Stomach (tissue), 9 donors: ENCODE results near the gene IMPACT. TPM values are rescaled to one million over a fixed set of nuclear protein-coding genes. Genes with fewer than 3 reads are reported as not detected.

Experiments
- DNase-seq, 2 donors: peaks; one replicate each; pipeline versions ENCODE4 v3.0.0 to v3.0.0-alpha.2; 2013 to 2019
- H3K27ac ChIP-seq, 5 donors: fragments of 200-600 bp in 4 of 5; sonication (generic) in 4 of 5; one replicate each; pipeline ENCODE4 v1.5.1; 2013 to 2019; ENCODE audit warnings: mild to moderate bottlenecking in 1 of 5, moderate library complexity in 1 of 5
- H3K27me3 ChIP-seq, 3 donors: fragments of 200-600 bp; sonication (generic); one replicate each; pipeline ENCODE4 v1.5.1; 2017 to 2019; ENCODE audit warnings: mixed run types in 1 of 3
- H3K36me3 ChIP-seq, 4 donors: fragments of 200-600 bp; sonication (generic); 1 replicate in 3 of 4; 2 replicates in 1 of 4; pipeline ENCODE4 v1.5.1; 2016 to 2019
- H3K4me1 ChIP-seq, 4 donors: fragments of 200-600 bp; sonication (generic); one replicate each; pipeline ENCODE4 v1.5.1; 2016 to 2019
- H3K4me3 ChIP-seq, 4 donors: fragments of 200-600 bp; sonication (generic) in 3 of 4; one replicate each; pipeline ENCODE4 v1.5.1; 2016 to 2019; ENCODE audit warnings: mild to moderate bottlenecking in 1 of 4
- H3K9me3 ChIP-seq, 4 donors: fragments of 200-600 bp; sonication (generic); one replicate each; pipeline ENCODE4 v1.5.1; 2016 to 2019
- EP300 ChIP-seq: sonication (generic); formaldehyde crosslinking; IDR thresholded peaks from one replicate; pipeline ENCODE4 v1.6.1; 2017; ENCODE audit warnings: antibody characterized with exemption
- POLR2A ChIP-seq, 4 donors: fragments of 450-650 bp; IDR thresholded peaks; one replicate each; pipeline ENCODE4 v1.6.1; 2016; ENCODE audit warnings: antibody characterized with exemption in 4 of 4, control low read depth in 2 of 4, mild to moderate bottlenecking in 1 of 4, moderate library complexity in 1 of 4
- POLR2AphosphoS5 ChIP-seq, 3 donors: sonication (generic); formaldehyde crosslinking; IDR thresholded peaks; one replicate each; pipeline ENCODE4 v1.6.1; 2016; ENCODE audit warnings: antibody characterized with exemption in 3 of 3
- WGBS, 5 donors: extraction: QIAGEN DNeasy Blood & Tissue Kit in 3 of 5; methylation state at CpG; one replicate each; pipeline versions ENCODE4 v1.1.5 to v1.1.7; 2013 to 2018; 5-methylcytosine and 5-hydroxymethylcytosine counted together
- intact Hi-C: fragments of 100-400 bp; cut with DNase I; formaldehyde crosslinking; loops from one replicate; pipeline ENCODE4 v1.15.1; 2023; ENCODE audit warnings: low total_unique reads
- polyA plus RNA-seq, 3 donors: library from polyadenylated mRNA; stranded (reverse); fragments of 200-250 nt; gene quantifications; one replicate each; pipeline ENCODE4 v1.2.3, GENCODE V29; 2013
- total RNA-seq, 5 donors: library from RNA; depleted of rRNA; stranded (reverse); fragments of >200 nt; gene quantifications; one replicate each; pipeline versions ENCODE4 v1.1.0 to v1.2.3, GENCODE V29; 2014 to 2016
- TF ChIP-seq, protein P1 (sequence below), 7 experiments: fragments of 450-650 bp in 4 of 7; fragments of 200-600 bp in 3 of 7; sonication (generic) in 3 of 7; IDR thresholded peaks; one replicate each; pipeline ENCODE4 v1.5.1; 2016 to 2019; ENCODE audit warnings: antibody characterized with exemption in 7 of 7, control low read depth in 2 of 7, mild to moderate bottlenecking in 1 of 7
- donor health status: healthy with polysubstance abuse.
- donor health status: Bipolar disorder and iron deficiency.
- donor health status: healthy.

The IMPACT gene
- total and polyA plus RNA-seq, 8 donors: 4.6 to 33.0 (median 13.0) TPM

DNA sequence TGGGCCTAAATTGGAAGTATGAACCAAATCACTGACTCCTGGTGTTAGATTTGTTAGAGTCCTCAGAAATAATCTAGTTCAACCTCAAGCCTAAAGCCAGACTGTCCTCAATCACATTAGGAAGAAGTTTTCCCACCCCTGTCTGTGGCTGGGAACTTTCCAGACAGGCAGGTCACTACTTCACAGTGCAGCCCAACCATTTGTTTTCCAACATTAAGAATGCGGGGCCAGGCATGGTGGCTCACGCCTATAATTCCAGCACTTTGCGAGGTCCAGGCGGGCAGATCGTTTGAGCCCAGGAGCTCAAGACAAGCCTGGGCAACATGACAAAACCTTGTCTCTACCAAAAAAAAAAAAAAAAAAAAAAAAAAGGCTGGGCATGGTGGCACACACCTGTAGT, 23.4 kb upstream of the IMPACT start:
- DNase-seq: no peak
- intact Hi-C loops: no loop called here
- Histone ChIP-seq H3K27ac (no peak overlapping the region), H3K9me3 (no peaks in the 10 kb centered on the region), H3K4me1 (peaks cover 4 to 9% (median 6%) of the 10 kb centered on the region in 4 donors), H3K27me3 (peaks cover 0 to 19% (median 0%) of the 10 kb centered on the region in 3 donors), H3K36me3 (no peaks in the 10 kb centered on the region), H3K4me3 (no peak overlapping the region)
- 78 to 94% (median 91%) methylated on average over 5 of the region's 5 CpGs for WGBS, 5 donors
- TF ChIP-seq POLR2AphosphoS5 (IDR thresholded peaks at IDR 0.05) (no peak), EP300 (no peak), POLR2A (IDR thresholded peaks at IDR 0.05) (no peak)
- TF ChIP-seq, protein P1, sequence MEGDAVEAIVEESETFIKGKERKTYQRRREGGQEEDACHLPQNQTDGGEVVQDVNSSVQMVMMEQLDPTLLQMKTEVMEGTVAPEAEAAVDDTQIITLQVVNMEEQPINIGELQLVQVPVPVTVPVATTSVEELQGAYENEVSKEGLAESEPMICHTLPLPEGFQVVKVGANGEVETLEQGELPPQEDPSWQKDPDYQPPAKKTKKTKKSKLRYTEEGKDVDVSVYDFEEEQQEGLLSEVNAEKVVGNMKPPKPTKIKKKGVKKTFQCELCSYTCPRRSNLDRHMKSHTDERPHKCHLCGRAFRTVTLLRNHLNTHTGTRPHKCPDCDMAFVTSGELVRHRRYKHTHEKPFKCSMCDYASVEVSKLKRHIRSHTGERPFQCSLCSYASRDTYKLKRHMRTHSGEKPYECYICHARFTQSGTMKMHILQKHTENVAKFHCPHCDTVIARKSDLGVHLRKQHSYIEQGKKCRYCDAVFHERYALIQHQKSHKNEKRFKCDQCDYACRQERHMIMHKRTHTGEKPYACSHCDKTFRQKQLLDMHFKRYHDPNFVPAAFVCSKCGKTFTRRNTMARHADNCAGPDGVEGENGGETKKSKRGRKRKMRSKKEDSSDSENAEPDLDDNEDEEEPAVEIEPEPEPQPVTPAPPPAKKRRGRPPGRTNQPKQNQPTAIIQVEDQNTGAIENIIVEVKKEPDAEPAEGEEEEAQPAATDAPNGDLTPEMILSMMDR (IDR thresholded peaks at IDR 0.05): no peak

DNA sequence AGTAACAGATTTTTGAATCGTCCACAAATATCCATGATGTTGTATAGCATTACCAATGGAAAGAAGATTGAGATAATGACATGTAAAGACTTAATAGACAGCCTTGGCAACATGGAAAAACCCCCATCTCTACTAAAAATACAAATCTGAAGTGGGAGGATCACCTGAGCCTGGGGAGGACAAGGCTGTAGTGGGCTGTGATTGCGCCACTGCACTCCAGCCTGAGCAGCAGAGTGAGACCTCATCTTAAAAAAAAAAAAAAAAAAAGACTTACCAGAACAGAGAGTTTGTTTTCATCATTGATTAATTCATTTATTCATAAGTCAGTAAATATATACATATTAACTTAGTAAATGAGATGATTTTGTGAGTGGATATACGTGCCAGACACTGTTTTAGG, 21.9 kb upstream of the IMPACT start:
- no peak for TF ChIP-seq POLR2A (IDR thresholded peaks at IDR 0.05)
- TF ChIP-seq, protein P1 (IDR thresholded peaks at IDR 0.05): no peak
- TF ChIP-seq POLR2AphosphoS5 (IDR thresholded peaks at IDR 0.05): no peak
- TF ChIP-seq EP300: no peak
- Histone ChIP-seq H3K27me3 (peaks cover 0 to 23% (median 0%) of the 10 kb centered on the region in 3 donors), H3K36me3 (no peaks in the 10 kb centered on the region), H3K4me3 (no peak overlapping the region), H3K9me3 (no peaks in the 10 kb centered on the region), H3K27ac (no peak overlapping the region), H3K4me1 (no peaks in the 10 kb centered on the region)
- WGBS, 5 donors: 80 to 89% (median 85%) methylated on average over 3 of the region's 3 CpGs
- no peak for DNase-seq
- intact Hi-C loops: no loop called here

DNA sequence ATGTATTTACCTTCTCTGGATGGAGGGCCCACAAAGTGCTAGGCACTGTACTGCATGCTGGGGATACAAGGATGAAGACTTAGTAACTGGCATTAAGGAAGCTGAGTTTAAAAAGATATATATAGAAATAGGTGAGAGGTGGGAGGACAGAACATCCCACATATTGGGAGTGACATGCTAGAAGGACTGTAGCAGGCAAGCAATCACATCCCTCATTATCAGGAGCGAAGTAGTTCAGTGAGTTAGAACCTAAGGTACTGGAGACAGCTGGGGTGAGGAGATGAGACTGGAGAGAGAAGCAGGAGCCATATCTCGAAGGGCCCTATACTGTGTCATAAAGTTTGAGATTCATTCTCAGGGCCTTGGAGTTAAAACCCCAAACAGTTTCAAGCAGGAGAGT, 18.0 kb upstream of the IMPACT start:
- DNase-seq: no peak
- WGBS, 5 donors: 80 to 95% (median 91%) methylated on average over 2 of the region's 2 CpGs
- Histone ChIP-seq H3K4me1 (no peaks in the 10 kb centered on the region), H3K27ac (no peak overlapping the region), H3K36me3 (no peaks in the 10 kb centered on the region), H3K27me3 (peaks cover 0 to 28% (median 0%) of the 10 kb centered on the region in 3 donors), H3K4me3 (no peak overlapping the region), H3K9me3 (no peaks in the 10 kb centered on the region)
- intact Hi-C loops: no loop called here
- TF ChIP-seq POLR2AphosphoS5 (IDR thresholded peaks at IDR 0.05): no peak
- TF ChIP-seq, protein P1 (IDR thresholded peaks at IDR 0.05): no peak
- TF ChIP-seq EP300: no peak
- TF ChIP-seq POLR2A (IDR thresholded peaks at IDR 0.05): no peak

- DNase-seq: peak in 1 of 2 donors; percentile 20
- no peaks in the 10 kb centered on the region for H3K4me1 ChIP-seq
- peaks cover 0 to 25% (median 0%) of the 10 kb centered on the region in 3 donors for H3K27me3 ChIP-seq
- WGBS, 5 donors: 76 to 94% (median 86%) methylated on average over 2 of the region's 2 CpGs
- intact Hi-C loops: no loop called here
- H3K9me3 ChIP-seq: no peaks in the 10 kb centered on the region
- no peak overlapping the region for H3K4me3 ChIP-seq
- H3K36me3 ChIP-seq: no peaks in the 10 kb centered on the region
- H3K27ac ChIP-seq: no peak overlapping the region
- TF ChIP-seq POLR2AphosphoS5 (IDR thresholded peaks at IDR 0.05) (no peak), EP300 (no peak), POLR2A (IDR thresholded peaks at IDR 0.05) (no peak)
- TF ChIP-seq, protein P1 (IDR thresholded peaks at IDR 0.05): no peak
Measured at GRCh38 chr18:24413148-24413547, 13.3 kb upstream of the IMPACT start.
